Stomach (tissue), 9 donors: ENCODE results near the gene SNCB. TPM values are rescaled to one million over a fixed set of nuclear protein-coding genes. Genes with fewer than 3 reads are reported as not detected.
A peak's percentile ranks its signal among the peaks of the same experiment; 100 is the strongest.

Experiments
- DNase-seq, 2 donors: peaks; one replicate each; pipeline versions ENCODE4 v3.0.0 to v3.0.0-alpha.2; 2013 to 2019
- H3K27ac ChIP-seq, 5 donors: fragments of 200-600 bp in 4 of 5; sonication (generic) in 4 of 5; one replicate each; pipeline ENCODE4 v1.5.1; 2013 to 2019; ENCODE audit warnings: mild to moderate bottlenecking in 1 of 5, moderate library complexity in 1 of 5
- H3K27me3 ChIP-seq, 3 donors: fragments of 200-600 bp; sonication (generic); one replicate each; pipeline ENCODE4 v1.5.1; 2017 to 2019; ENCODE audit warnings: mixed run types in 1 of 3
- H3K36me3 ChIP-seq, 4 donors: fragments of 200-600 bp; sonication (generic); 1 replicate in 3 of 4; 2 replicates in 1 of 4; pipeline ENCODE4 v1.5.1; 2016 to 2019
- H3K4me1 ChIP-seq, 4 donors: fragments of 200-600 bp; sonication (generic); one replicate each; pipeline ENCODE4 v1.5.1; 2016 to 2019
- H3K4me3 ChIP-seq, 4 donors: fragments of 200-600 bp; sonication (generic) in 3 of 4; one replicate each; pipeline ENCODE4 v1.5.1; 2016 to 2019; ENCODE audit warnings: mild to moderate bottlenecking in 1 of 4
- H3K9me3 ChIP-seq, 4 donors: fragments of 200-600 bp; sonication (generic); one replicate each; pipeline ENCODE4 v1.5.1; 2016 to 2019
- CTCF ChIP-seq, 7 experiments: fragments of 450-650 bp in 4 of 7; fragments of 200-600 bp in 3 of 7; sonication (generic) in 3 of 7; IDR thresholded peaks; one replicate each; pipeline ENCODE4 v1.5.1; 2016 to 2019; ENCODE audit warnings: antibody characterized with exemption in 7 of 7, control low read depth in 2 of 7, mild to moderate bottlenecking in 1 of 7
- EP300 ChIP-seq: sonication (generic); formaldehyde crosslinking; IDR thresholded peaks from one replicate; pipeline ENCODE4 v1.6.1; 2017; ENCODE audit warnings: antibody characterized with exemption
- POLR2A ChIP-seq, 4 donors: fragments of 450-650 bp; IDR thresholded peaks; one replicate each; pipeline ENCODE4 v1.6.1; 2016; ENCODE audit warnings: antibody characterized with exemption in 4 of 4, control low read depth in 2 of 4, mild to moderate bottlenecking in 1 of 4, moderate library complexity in 1 of 4
- POLR2AphosphoS5 ChIP-seq, 3 donors: sonication (generic); formaldehyde crosslinking; IDR thresholded peaks; one replicate each; pipeline ENCODE4 v1.6.1; 2016; ENCODE audit warnings: antibody characterized with exemption in 3 of 3
- WGBS, 5 donors: extraction: QIAGEN DNeasy Blood & Tissue Kit in 3 of 5; methylation state at CpG; one replicate each; pipeline versions ENCODE4 v1.1.5 to v1.1.7; 2013 to 2018; 5-methylcytosine and 5-hydroxymethylcytosine counted together
- intact Hi-C: fragments of 100-400 bp; cut with DNase I; formaldehyde crosslinking; loops from one replicate; pipeline ENCODE4 v1.15.1; 2023; ENCODE audit warnings: low total_unique reads
- polyA plus RNA-seq, 3 donors: library from polyadenylated mRNA; stranded (reverse); fragments of 200-250 nt; gene quantifications; one replicate each; pipeline ENCODE4 v1.2.3, GENCODE V29; 2013
- total RNA-seq, 5 donors: library from RNA; depleted of rRNA; stranded (reverse); fragments of >200 nt; gene quantifications; one replicate each; pipeline versions ENCODE4 v1.1.0 to v1.2.3, GENCODE V29; 2014 to 2016
- donor health status: healthy with polysubstance abuse.
- donor health status: Bipolar disorder and iron deficiency.
- donor health status: healthy.

Gene SNCB
- total and polyA plus RNA-seq, 8 donors = not detected

- H3K36me3 ChIP-seq = no peaks in the 10 kb centered on the region
- H3K27me3 ChIP-seq = peaks cover 22 to 99% (median 68%) of the 10 kb centered on the region in 3 donors
- no peak for DNase-seq
- intact Hi-C loops = no loop called here
- no peak overlapping the region for H3K27ac ChIP-seq
- peak overlapping the region in 2 of 4 donors; percentile 3 to 6 for H3K4me3 ChIP-seq
- no peak for TF ChIP-seq EP300
- no peak for TF ChIP-seq CTCF (IDR thresholded peaks at IDR 0.05)
- no peak for TF ChIP-seq POLR2A (IDR thresholded peaks at IDR 0.05)
- no peak for TF ChIP-seq POLR2AphosphoS5 (IDR thresholded peaks at IDR 0.05)
- H3K9me3 ChIP-seq = peaks cover 0 to 7% (median 0%) of the 10 kb centered on the region in 4 donors
- peaks cover 14 to 23% (median 22%) of the 10 kb centered on the region in 4 donors for H3K4me1 ChIP-seq
- WGBS, 5 donors = 7 to 18% (median 12%) methylated on average over 21 to 59 of the region's 59 CpGs
These were observed 10.6 kb downstream of the SNCB start for GRCh38 chr5:176619569-176620332.

GRCh38 chr5:176619203-176619568 lies 11.1 kb downstream of the SNCB start:
- H3K4me1 ChIP-seq = peaks cover 14 to 23% (median 22%) of the 10 kb centered on the region in 4 donors
- DNase-seq = peak; percentile 50 to 90
- no peak for TF ChIP-seq POLR2A (IDR thresholded peaks at IDR 0.05)
- no peak for TF ChIP-seq CTCF (IDR thresholded peaks at IDR 0.05)
- no peak overlapping the region for H3K27ac ChIP-seq
- peak overlapping the region in 3 of 4 donors; percentile 3 to 11 (median 6) for H3K4me3 ChIP-seq
- intact Hi-C loops = no loop called here
- H3K27me3 ChIP-seq = peaks cover 22 to 95% (median 62%) of the 10 kb centered on the region in 3 donors
- peaks cover 0 to 7% (median 0%) of the 10 kb centered on the region in 4 donors for H3K9me3 ChIP-seq
- H3K36me3 ChIP-seq = no peaks in the 10 kb centered on the region
- 3 to 7% (median 5%) methylated on average over 19 to 31 of the region's 31 CpGs for WGBS, 5 donors

- H3K4me1 ChIP-seq = peaks cover 14 to 25% (median 23%) of the 10 kb centered on the region in 4 donors
- H3K27ac ChIP-seq = no peak overlapping the region
- no peak for TF ChIP-seq EP300
- TF ChIP-seq POLR2AphosphoS5 (IDR thresholded peaks at IDR 0.05) = no peak
- TF ChIP-seq POLR2A (IDR thresholded peaks at IDR 0.05) = no peak
- no peak for TF ChIP-seq CTCF (IDR thresholded peaks at IDR 0.05)
- peaks cover 22 to 92% (median 61%) of the 10 kb centered on the region in 3 donors for H3K27me3 ChIP-seq
- peak overlapping the region in 3 of 4 donors; percentile 3 to 11 (median 6) for H3K4me3 ChIP-seq
- 18 to 32% (median 30%) methylated on average over 15 to 19 of the region's 19 CpGs for WGBS, 5 donors
- no peaks in the 10 kb centered on the region for H3K36me3 ChIP-seq
- no peak for DNase-seq
- H3K9me3 ChIP-seq = peaks cover 0 to 7% (median 0%) of the 10 kb centered on the region in 4 donors
- intact Hi-C loops = no loop called here
These were observed 11.6 kb downstream of the SNCB start for GRCh38 chr5:176618783-176619182.

GRCh38 chr5:176616511-176616910 lies 13.8 kb downstream of the SNCB start:
- no peak overlapping the region for H3K27ac ChIP-seq
- DNase-seq = no peak
- H3K36me3 ChIP-seq = no peaks in the 10 kb centered on the region
- peaks cover 14 to 29% (median 23%) of the 10 kb centered on the region in 4 donors for H3K4me1 ChIP-seq
- TF ChIP-seq POLR2A (IDR thresholded peaks at IDR 0.05) (no peak), CTCF (IDR thresholded peaks at IDR 0.05) (no peak), POLR2AphosphoS5 (IDR thresholded peaks at IDR 0.05) (no peak)
- peaks cover 22 to 91% (median 56%) of the 10 kb centered on the region in 3 donors for H3K27me3 ChIP-seq
- peaks cover 0 to 7% (median 0%) of the 10 kb centered on the region in 4 donors for H3K9me3 ChIP-seq
- intact Hi-C loops = no loop called here
- no peak overlapping the region for H3K4me3 ChIP-seq
- 59 to 68% (median 64%) methylated on average over 7 of the region's 7 CpGs for WGBS, 5 donors
